Activated T-helper 1 cell treated with anti-CD3 and anti-CD28 coated beads, Interleukin-12 subunit alpha, Interleukin-12 subunit beta, Interleukin-2, Interleukin-4 antibody, amounts not matched to agents 30 ng/mL and 10 ng/mL and 1 ng/mL, durations not matched to agents 14 hours and 24 hours and 36 hours (primary cell): ENCODE data around the gene GMPPB. TPM values are rescaled to one million over a fixed set of nuclear protein-coding genes. Genes with fewer than 3 reads are reported as not detected.

Experiments used
- DNase-seq: peaks from one replicate; pipeline ENCODE4 v3.0.0; 2021; ENCODE audit warnings: low spot score
- H3K27ac Mint-ChIP-seq: one replicate; pipeline ENCODE4 v1.8.0; 2021; ENCODE audit warnings: mild to moderate bottlenecking, mixed read lengths
- H3K27me3 Mint-ChIP-seq: one replicate; pipeline ENCODE4 v1.8.0; 2022; ENCODE audit warnings: mild to moderate bottlenecking, moderate library complexity, mixed read lengths; ENCODE audit not compliant: insufficient read depth
- H3K36me3 Mint-ChIP-seq: one replicate; pipeline ENCODE4 v1.8.0; 2021; ENCODE audit warnings: low read depth, mixed read lengths
- H3K4me1 Mint-ChIP-seq: one replicate; pipeline ENCODE4 v1.8.0; 2021; ENCODE audit warnings: low read depth, mixed read lengths
- H3K4me3 Mint-ChIP-seq: one replicate; pipeline ENCODE4 v1.8.0; 2021; ENCODE audit warnings: mild to moderate bottlenecking, moderate library complexity, mixed read lengths
- H3K9me3 Mint-ChIP-seq: one replicate; pipeline ENCODE4 v1.8.0; 2021; ENCODE audit warnings: mixed read lengths
- intact Hi-C: fragments of 100-400 bp; cut with micrococcal nuclease; formaldehyde crosslinking; loops from one replicate; pipeline ENCODE4 v1.15.1; 2024
- total RNA-seq: library from RNA; stranded (reverse); gene quantifications from 2 replicates; pipeline ENCODE4 v1.2.3, GENCODE V29; 2022

Gene GMPPB
- 49.1 and 49.2 TPM in 2 replicates for total RNA-seq

GRCh38 chr3:49723628-49724551 is at the start of gene GMPPB:
Gene GMPPB (minus strand): TSS chr3:49723951. CDS start chr3:49723726, 225 bp downstream.
- Mint-ChIP-seq H3K36me3 (peaks cover 19% of the 10 kb centered on the region), H3K4me3 (peak within 1 kb of the TSS; percentile 95), H3K9me3 (no peaks in the 10 kb centered on the region), H3K4me1 (peaks cover 34% of the 10 kb centered on the region), H3K27ac (peak within 1 kb of the TSS; percentile 95), H3K27me3 (no peaks in the 10 kb centered on the region)
- intact Hi-C loops: loop anchor here (1.0 to 5.0 kb wide), 7 partner anchors 21 to 513 kb away; partner anchors contain the start of genes APEH, GNAI2, INKA1 and IP6K1
- peak; percentile 95 for DNase-seq

GRCh38 chr3:49772703-49773102 is 49.0 kb upstream of the GMPPB start:
- H3K4me1 Mint-ChIP-seq: no peaks in the 10 kb centered on the region
- H3K27me3 Mint-ChIP-seq: no peaks in the 10 kb centered on the region
- H3K27ac Mint-ChIP-seq: no peak overlapping the region
- intact Hi-C loops: no loop called here
- no peaks in the 10 kb centered on the region for H3K9me3 Mint-ChIP-seq
- peaks cover 7% of the 10 kb centered on the region for H3K36me3 Mint-ChIP-seq
- no peak overlapping the region for H3K4me3 Mint-ChIP-seq
- no peak for DNase-seq

GRCh38 chr3:49771340-49771938 is 47.7 kb upstream of the GMPPB start:
- intact Hi-C loops: no loop called here
- no peak overlapping the region for H3K4me3 Mint-ChIP-seq
- H3K27me3 Mint-ChIP-seq: no peaks in the 10 kb centered on the region
- no peak for DNase-seq
- H3K9me3 Mint-ChIP-seq: no peaks in the 10 kb centered on the region
- H3K4me1 Mint-ChIP-seq: no peaks in the 10 kb centered on the region
- no peak overlapping the region for H3K27ac Mint-ChIP-seq
- H3K36me3 Mint-ChIP-seq: peaks cover 7% of the 10 kb centered on the region

GRCh38 chr3:49769926-49770325 is 46.2 kb upstream of the GMPPB start:
- H3K27ac Mint-ChIP-seq: no peak overlapping the region
- H3K36me3 Mint-ChIP-seq: peaks cover 8% of the 10 kb centered on the region
- H3K27me3 Mint-ChIP-seq: no peaks in the 10 kb centered on the region
- no peak for DNase-seq
- H3K9me3 Mint-ChIP-seq: no peaks in the 10 kb centered on the region
- no peaks in the 10 kb centered on the region for H3K4me1 Mint-ChIP-seq
- intact Hi-C loops: no loop called here
- H3K4me3 Mint-ChIP-seq: no peak overlapping the region

- Mint-ChIP-seq H3K9me3 (no peaks in the 10 kb centered on the region), H3K27me3 (no peaks in the 10 kb centered on the region), H3K4me3 (no peak overlapping the region), H3K27ac (no peak overlapping the region), H3K36me3 (peaks cover 9% of the 10 kb centered on the region), H3K4me1 (no peaks in the 10 kb centered on the region)
- intact Hi-C loops: no loop called here
- no peak for DNase-seq
Measured at GRCh38 chr3:49769286-49769915, 45.6 kb upstream of the GMPPB start.

- no peak overlapping the region for H3K27ac Mint-ChIP-seq
- H3K4me1 Mint-ChIP-seq: no peaks in the 10 kb centered on the region
- H3K27me3 Mint-ChIP-seq: no peaks in the 10 kb centered on the region
- no peaks in the 10 kb centered on the region for H3K9me3 Mint-ChIP-seq
- H3K36me3 Mint-ChIP-seq: peaks cover 5% of the 10 kb centered on the region
- H3K4me3 Mint-ChIP-seq: no peak overlapping the region
- no peak for DNase-seq
- intact Hi-C loops: no loop called here
Measured at GRCh38 chr3:49763981-49764380, 40.2 kb upstream of the GMPPB start.

- H3K27me3 Mint-ChIP-seq: no peaks in the 10 kb centered on the region
- DNase-seq: no peak
- no peaks in the 10 kb centered on the region for H3K4me1 Mint-ChIP-seq
- H3K4me3 Mint-ChIP-seq: no peak overlapping the region
- intact Hi-C loops: no loop called here
- no peaks in the 10 kb centered on the region for H3K9me3 Mint-ChIP-seq
- H3K27ac Mint-ChIP-seq: no peak overlapping the region
- peaks cover 3% of the 10 kb centered on the region for H3K36me3 Mint-ChIP-seq
Measured at GRCh38 chr3:49761661-49762060, 37.9 kb upstream of the GMPPB start.

- H3K27ac Mint-ChIP-seq: no peak overlapping the region
- no peak for DNase-seq
- H3K27me3 Mint-ChIP-seq: no peaks in the 10 kb centered on the region
- peaks cover 8% of the 10 kb centered on the region for H3K4me1 Mint-ChIP-seq
- H3K9me3 Mint-ChIP-seq: no peaks in the 10 kb centered on the region
- H3K36me3 Mint-ChIP-seq: peaks cover 2% of the 10 kb centered on the region
- intact Hi-C loops: no loop called here
- H3K4me3 Mint-ChIP-seq: no peak overlapping the region
Measured at GRCh38 chr3:49759226-49759625, 35.5 kb upstream of the GMPPB start.

- H3K27ac Mint-ChIP-seq: no peak overlapping the region
- H3K27me3 Mint-ChIP-seq: no peaks in the 10 kb centered on the region
- intact Hi-C loops: no loop called here
- H3K4me1 Mint-ChIP-seq: peaks cover 13% of the 10 kb centered on the region
- H3K36me3 Mint-ChIP-seq: peaks cover 5% of the 10 kb centered on the region
- no peak for DNase-seq
- no peaks in the 10 kb centered on the region for H3K9me3 Mint-ChIP-seq
- no peak overlapping the region for H3K4me3 Mint-ChIP-seq
Measured at GRCh38 chr3:49757197-49757596, 33.4 kb upstream of the GMPPB start.

GRCh38 chr3:49756036-49756435 is 32.3 kb upstream of the GMPPB start:
- H3K36me3 Mint-ChIP-seq: peaks cover 5% of the 10 kb centered on the region
- peaks cover 13% of the 10 kb centered on the region for H3K4me1 Mint-ChIP-seq
- DNase-seq: no peak
- H3K4me3 Mint-ChIP-seq: no peak overlapping the region
- H3K27me3 Mint-ChIP-seq: no peaks in the 10 kb centered on the region
- H3K27ac Mint-ChIP-seq: no peak overlapping the region
- intact Hi-C loops: no loop called here
- H3K9me3 Mint-ChIP-seq: no peaks in the 10 kb centered on the region

GRCh38 chr3:49754536-49754935 is 30.8 kb upstream of the GMPPB start:
- no peaks in the 10 kb centered on the region for H3K27me3 Mint-ChIP-seq
- no peak overlapping the region for H3K27ac Mint-ChIP-seq
- intact Hi-C loops: no loop called here
- H3K4me1 Mint-ChIP-seq: peaks cover 13% of the 10 kb centered on the region
- H3K4me3 Mint-ChIP-seq: no peak overlapping the region
- no peak for DNase-seq
- no peaks in the 10 kb centered on the region for H3K9me3 Mint-ChIP-seq
- H3K36me3 Mint-ChIP-seq: peaks cover 7% of the 10 kb centered on the region

GRCh38 chr3:49751501-49751900 is 27.8 kb upstream of the GMPPB start:
- no peak for DNase-seq
- no peak overlapping the region for H3K27ac Mint-ChIP-seq
- no peak overlapping the region for H3K4me3 Mint-ChIP-seq
- peaks cover 13% of the 10 kb centered on the region for H3K4me1 Mint-ChIP-seq
- peaks cover 9% of the 10 kb centered on the region for H3K36me3 Mint-ChIP-seq
- H3K9me3 Mint-ChIP-seq: no peaks in the 10 kb centered on the region
- H3K27me3 Mint-ChIP-seq: no peaks in the 10 kb centered on the region
- intact Hi-C loops: no loop called here

GRCh38 chr3:49750056-49750455 is 26.3 kb upstream of the GMPPB start:
- Mint-ChIP-seq H3K9me3 (no peaks in the 10 kb centered on the region), H3K27me3 (no peaks in the 10 kb centered on the region), H3K27ac (no peak overlapping the region), H3K4me3 (no peak overlapping the region), H3K36me3 (peaks cover 10% of the 10 kb centered on the region), H3K4me1 (peaks cover 8% of the 10 kb centered on the region)
- intact Hi-C loops: no loop called here
- no peak for DNase-seq
